K562 (cell line): ENCODE measurements around the gene KLHL6. TPM values are rescaled to one million over a fixed set of nuclear protein-coding genes. Genes with fewer than 3 reads are reported as not detected.

Source experiments
- ATAC-seq: fragments of 200-7000 bp; cut with Tn5 transposase; 3 replicates; pipeline ENCODE4 v1.9.1; 2020; ENCODE audit warnings: moderate library complexity
- BruUV-seq: library from RNA; stranded (reverse); fragments of 400-500 nt; replicated peaks from 2 replicates; lab custom pipeline; 2021; lab: Mats Ljungman, UMichigan
- CTCF ChIA-PET: fragments of 300-600 bp; formaldehyde crosslinking; extraction: SDS; loops from one replicate; lab custom pipeline; 2021; ENCODE audit warnings: low intra/inter-chr PET ratio; lab: Yijun Ruan, JAX
- POLR2A ChIA-PET: fragments of 300-600, 350-650 bp; sonication (Branson Sonifier 250); formaldehyde crosslinking; extraction: SDS; loops from one replicate; lab custom pipeline; 2021; ENCODE audit warnings: antibody characterized with exemption, inconsistent platforms; lab: Yijun Ruan, JAX
- DNase-seq, 4 experiments: peaks; one replicate each; pipeline versions ENCODE4 v3.0.0 to v3.0.0-alpha.2; 2011 to 2018; ENCODE audit warnings: low spot score in 3 of 4, mixed read lengths in 3 of 4; ENCODE audit errors: extremely low read depth in 1 of 4
- FAIRE-seq: peaks from 2 replicates; lab custom pipeline; 2011; peaks lifted over from hg19 to GRCh38; lab: Jason Lieb, UNC
- H2AFZ ChIP-seq: 2 replicates; pipeline ENCODE4 v1.6.0; 2011; ENCODE audit warnings: low read depth, low read length, control low read depth, inconsistent platforms
- H3K27ac ChIP-seq: fragments of 200-600 bp; 3 replicates; pipeline ENCODE4 v1.8.0; 2011; ENCODE audit warnings: low read depth, mild to moderate bottlenecking, control low read depth, inconsistent platforms, low read length, moderate library complexity, mixed read lengths; ENCODE audit errors: extremely low read depth
- H3K27me3 ChIP-seq, 2 experiments: fragments of 300-600 bp in 1 of 2; 2 replicates in 1 of 2; 3 replicates in 1 of 2; pipeline versions ENCODE4 v1.6.0 to v1.8.0; 2011; ENCODE audit warnings: inconsistent platforms in 2 of 2, low read length in 2 of 2, mild to moderate bottlenecking in 1 of 2, mixed read lengths in 1 of 2, moderate library complexity in 1 of 2; ENCODE audit not compliant: control insufficient read depth in 2 of 2, insufficient read depth in 2 of 2
- H3K36me3 ChIP-seq: fragments of 300-600 bp; 3 replicates; pipeline ENCODE4 v1.8.0; 2011; ENCODE audit warnings: mild to moderate bottlenecking, low read length, inconsistent platforms; ENCODE audit not compliant: control insufficient read depth, insufficient read depth
- H3K4me1 ChIP-seq, 2 experiments: fragments of 200-600 bp in 1 of 2; replicated peaks in 1 of 2; 2 replicates in 1 of 2; 3 replicates in 1 of 2; pipeline versions ENCODE4 v1.5.1 to v1.8.0; 2011; ENCODE audit warnings: inconsistent platforms in 2 of 2, low read length in 2 of 2, mild to moderate bottlenecking in 1 of 2, mixed read lengths in 1 of 2, moderate library complexity in 1 of 2; ENCODE audit not compliant: control insufficient read depth in 2 of 2, insufficient read depth in 2 of 2
- H3K4me2 ChIP-seq: 2 replicates; pipeline ENCODE4 v1.6.1; 2011; ENCODE audit warnings: low read length, control low read depth, inconsistent platforms, mixed read lengths; ENCODE audit not compliant: insufficient read depth
- H3K4me3 ChIP-seq: fragments of 200-600 bp; sonication (generic), shearing (Covaris generic); 2 replicates; pipeline ENCODE4 v1.5.1; 2016; ENCODE audit warnings: control low read depth, inconsistent platforms
- H3K79me2 ChIP-seq: fragments of 200-600 bp; 3 replicates; pipeline ENCODE4 v1.8.0; 2011; ENCODE audit warnings: low read length, inconsistent platforms; ENCODE audit not compliant: control insufficient read depth, insufficient read depth
- H3K9ac ChIP-seq, 2 experiments: 2 replicates each; pipeline versions ENCODE4 v1.6.0 to v1.6.1; 2011; ENCODE audit warnings: low read depth in 2 of 2, low read length in 2 of 2, control low read depth in 1 of 2, inconsistent platforms in 1 of 2, mild to moderate bottlenecking in 1 of 2, mixed read lengths in 1 of 2; ENCODE audit not compliant: insufficient read depth in 1 of 2
- H3K9me1 ChIP-seq: one replicate; pipeline ENCODE4 v1.6.0; 2011; ENCODE audit warnings: inconsistent platforms, mild to moderate bottlenecking, low read length, moderate library complexity; ENCODE audit not compliant: control insufficient read depth, insufficient read depth
- H3K9me3 ChIP-seq: replicated peaks from 2 replicates; pipeline ENCODE4 v1.5.1; 2011; ENCODE audit warnings: low read depth, low read length, inconsistent platforms; ENCODE audit not compliant: control insufficient read depth, insufficient read depth
- H4K20me1 ChIP-seq: replicated peaks from 2 replicates; pipeline ENCODE4 v1.6.1; 2011; ENCODE audit warnings: low read length, inconsistent platforms, mixed read lengths; ENCODE audit not compliant: control insufficient read depth, insufficient read depth
- BCLAF1 ChIP-seq, 2 experiments: fragments of 450-650 bp in 1 of 2; IDR thresholded peaks; 2 replicates each; pipeline ENCODE4 v1.6.1; 2011 to 2017; ENCODE audit warnings: low read depth in 2 of 2, antibody characterized with exemption in 1 of 2, borderline replicate concordance in 1 of 2, low read length in 1 of 2, mild to moderate bottlenecking in 1 of 2, mixed read lengths in 1 of 2; ENCODE audit not compliant: control insufficient read depth in 1 of 2
- HMGN3 ChIP-seq: IDR thresholded peaks from 2 replicates; pipeline ENCODE4 v1.6.1; 2011; ENCODE audit warnings: borderline replicate concordance, low read depth, mild to moderate bottlenecking, mixed read lengths, low read length; ENCODE audit not compliant: insufficient read length; ENCODE audit errors: extremely low read depth
- KAT2B ChIP-seq: IDR thresholded peaks from one replicate; pipeline ENCODE4 v1.6.1; 2012; ENCODE audit warnings: low read depth, mild to moderate bottlenecking, control low read depth, inconsistent platforms, low read length, moderate library complexity
- KAT7 ChIP-seq: sonication (generic); formaldehyde crosslinking; IDR thresholded peaks from 2 replicates; pipeline ENCODE4 v1.8.0; 2022; ENCODE audit warnings: missing genetic modification reagents, mild to moderate bottlenecking, borderline replicate concordance
- MAFF ChIP-seq: IDR thresholded peaks from 2 replicates; pipeline ENCODE4 v1.6.1; 2012; ENCODE audit warnings: low read length, improper control_type of control experiment
- MAX ChIP-seq: sonication (generic); formaldehyde crosslinking; IDR thresholded peaks from 2 replicates; pipeline ENCODE4 v1.9.0; 2022; ENCODE audit warnings: mild to moderate bottlenecking, missing genetic modification reagents
- MYNN ChIP-seq, 2 experiments: sonication (generic); formaldehyde crosslinking in 1 of 2; IDR thresholded peaks; 2 replicates each; pipeline versions ENCODE4 v1.5.0 to v1.6.1; 2016 to 2020; ENCODE audit warnings: antibody characterized with exemption in 1 of 2, missing genetic modification reagents in 1 of 2
- NFE2L1 ChIP-seq: fragments of 450-650 bp; IDR thresholded peaks from 2 replicates; pipeline ENCODE4 v1.6.1; 2016; ENCODE audit warnings: missing genetic modification characterization, low read depth, mild to moderate bottlenecking, missing compliant biosample characterization, moderate library complexity, borderline replicate concordance
- NR1H2 ChIP-seq: sonication (generic); formaldehyde crosslinking; IDR thresholded peaks from 2 replicates; pipeline ENCODE4 v1.4.0; 2020; ENCODE audit warnings: mild to moderate bottlenecking, missing genetic modification reagents
- NR4A1 ChIP-seq, 2 experiments: fragments of 250-450 bp in 1 of 2; fragments of 450-650 bp in 1 of 2; sonication (Bioruptor Pico) in 1 of 2; IDR thresholded peaks; 2 replicates each; pipeline versions ENCODE4 v1.4.0 to v1.6.1; 2016 to 2020; ENCODE audit warnings: mild to moderate bottlenecking in 2 of 2, missing compliant biosample characterization in 1 of 2, missing genetic modification characterization in 1 of 2, moderate library complexity in 1 of 2
- PHB ChIP-seq: fragments of 250-450 bp; sonication (Bioruptor Pico); IDR thresholded peaks from 2 replicates; pipeline ENCODE4 v1.5.0; 2021
- POLR2AphosphoS2 ChIP-seq: IDR thresholded peaks from 2 replicates; pipeline ENCODE4 v1.6.1; 2012; ENCODE audit warnings: low read length, improper control_type of control experiment
- SAFB2 ChIP-seq: fragments of 200-400 bp; formaldehyde crosslinking; IDR thresholded peaks from 2 replicates; pipeline ENCODE4 v1.6.1; 2018; ENCODE audit warnings: borderline replicate concordance, low read length, low read depth, moderate library complexity; ENCODE audit not compliant: severe bottlenecking
- SIRT6 ChIP-seq: IDR thresholded peaks from one replicate; pipeline ENCODE4 v1.6.1; 2012; ENCODE audit warnings: low read depth, mild to moderate bottlenecking, control low read depth, inconsistent platforms, low read length, moderate library complexity
- STAT6 ChIP-seq: sonication (generic); formaldehyde crosslinking; IDR thresholded peaks from 2 replicates; pipeline ENCODE4 v1.8.1; 2023; ENCODE audit warnings: mild to moderate bottlenecking, missing genetic modification reagents
- ZBTB17 ChIP-seq: fragments of 450-650 bp; formaldehyde crosslinking; IDR thresholded peaks from 2 replicates; pipeline ENCODE4 v1.4.0; 2020; ENCODE audit warnings: mild to moderate bottlenecking
- ZNF445 ChIP-seq: fragments of 250-450 bp; sonication (Bioruptor Pico); IDR thresholded peaks from 2 replicates; pipeline ENCODE4 v1.4.0; 2020; ENCODE audit warnings: low read depth, mild to moderate bottlenecking, moderate library complexity
- WGBS: fragments of 100-300 bp; shearing (Covaris generic); methylation state at CpG from one replicate; pipeline ENCODE4 v1.1.6; 2016; ENCODE audit warnings: low coverage, mixed read lengths; ENCODE audit not compliant: insufficient coverage; ENCODE audit errors: missing lambda C conversion rate; 5-methylcytosine and 5-hydroxymethylcytosine counted together
- in situ Hi-C: fragments of 300-500 bp; cut with MboI; formaldehyde crosslinking; loops from 4 replicates; pipeline ENCODE4 v1.15.0; 2018; ENCODE audit warnings: inconsistent platforms, mixed read lengths
- intact Hi-C: fragments of 100-400 bp; cut with micrococcal nuclease; formaldehyde crosslinking; loops from 2 replicates; pipeline ENCODE4 v1.14.2; 2022
- polyA plus RNA-seq, 8 experiments: library from polyadenylated mRNA; depleted of rRNA in 4 of 8; stranded (reverse) in 5 of 8; unstranded in 3 of 8; fragments of >200 nt; fragmentation: Nextera tagmentation in 2 of 8; fragmentation: Illumina TruSeq in 1 of 8; extraction: Ambion mirVana in 2 of 8; extraction: Trizol in 1 of 8; gene quantifications; 2 replicates each; pipeline versions ENCODE4 v1.2.1 to v1.2.3, GENCODE V29; 2011 to 2014; ENCODE audit warnings: inconsistent platforms in 1 of 8, missing spikeins in 1 of 8
- total RNA-seq, 7 experiments: library from RNA; depleted of rRNA in 6 of 7; stranded (reverse); fragments of >200 nt in 6 of 7; fragmentation: Illumina TruSeq in 2 of 7; extraction: Trizol in 2 of 7; gene quantifications; 2 replicates each; pipeline versions ENCODE4 v1.2.1 to v1.2.3, GENCODE V29; 2011 to 2021; ENCODE audit warnings: low replicate concordance in 1 of 7

The KLHL6 gene
- total and polyA plus RNA-seq, 9 of the 15 experiments (the other 6 are each of a cell fraction or from before 2014, with no cell fraction given) = 0.18 to 2.1 (median 1.4) TPM

- CTCF ChIA-PET = no interaction called here
- FAIRE-seq = no peak
- no peaks in the 10 kb centered on the region for H3K36me3 ChIP-seq
- ATAC-seq = no peak
- no peaks in the 10 kb centered on the region for H3K9me3 ChIP-seq
- in situ Hi-C loops (no loop called here), intact Hi-C loops (no loop called here)
- no TSS peak for BruUV-seq
- no peak overlapping the region for H2AFZ ChIP-seq
- no peak overlapping the region for H3K9ac ChIP-seq
- WGBS = 56% methylated on average over 2 of the region's 2 CpGs
- H3K27ac ChIP-seq = no peak overlapping the region
- H3K27me3 ChIP-seq = no peaks in the 10 kb centered on the region
- no peaks in the 10 kb centered on the region for H3K4me1 ChIP-seq
- no peak overlapping the region for H3K4me3 ChIP-seq
- no peaks in the 10 kb centered on the region for H3K9me1 ChIP-seq
- no peak overlapping the region for H3K4me2 ChIP-seq
- H4K20me1 ChIP-seq = no peaks in the 10 kb centered on the region
- POLR2A ChIA-PET = interaction anchor here (0.7 to 1.8 kb wide), 3 partner anchors 42 to 253 kb away, joined by 3 to 5 read pairs (median 3); no protein-coding TSS in a partner anchor
- no peak for DNase-seq
- H3K79me2 ChIP-seq = no peaks in the 10 kb centered on the region
- TF ChIP-seq NFE2L1 (tag) = no peak
- TF ChIP-seq MAX (CRISPR knock-in tag) = no peak
- TF ChIP-seq MYNN (IDR thresholded peaks at IDR 0.05) = no peak
- TF ChIP-seq MYNN (CRISPR knock-in tag; IDR thresholded peaks at IDR 0.05) = no peak
- no peak for TF ChIP-seq PHB (CRISPR knock-in tag)
- TF ChIP-seq BCLAF1 (IDR thresholded peaks at IDR 0.05; ENCODE audit: borderline replicate concordance in 1 of 2, control insufficient read depth in 1 of 2, low read depth in 2 of 2, low read length in 1 of 2) = no peak
- no peak for TF ChIP-seq MAFF
- TF ChIP-seq NR1H2 = no peak
- no peak for TF ChIP-seq SAFB2
- TF ChIP-seq NR4A1 (CRISPR knock-in tag; IDR thresholded peaks at IDR 0.05) = no peak
- TF ChIP-seq NR4A1 (tag; IDR thresholded peaks at IDR 0.05) = no peak
- no peak for TF ChIP-seq HMGN3
- TF ChIP-seq KAT2B = no peak
- TF ChIP-seq KAT7 (CRISPR knock-in tag) = no peak
- no peak for TF ChIP-seq STAT6 (CRISPR knock-in tag)
- no peak for TF ChIP-seq ZBTB17 (CRISPR knock-in tag)
- TF ChIP-seq SIRT6 = no peak
- TF ChIP-seq ZNF445 (CRISPR knock-in tag) = no peak
- no peak for TF ChIP-seq POLR2AphosphoS2
Measured at GRCh38 chr3:183594636-183595035, 39.1 kb upstream of the KLHL6 start.
